T-cell (primary cell): ENCODE results near the gene ALDH18A1. TPM values are rescaled to one million over a fixed set of nuclear protein-coding genes. Genes with fewer than 3 reads are reported as not detected.

ENCODE experiments used
- ATAC-seq, 4 experiments: fragments of 200-7000 bp in 3 of 4; fragments of 150-1000 bp in 1 of 4; cut with Tn5 transposase; replicated peaks in 1 of 4; 1 replicate in 3 of 4; 2 replicates in 1 of 4; pipeline ENCODE4 v1.10.0; 2021; ENCODE audit warnings: moderate library complexity in 3 of 4, mild to moderate bottlenecking in 2 of 4, moderate number of reproducible peaks in 1 of 4
- CTCF ChIA-PET, 2 donors: fragments of 300-600 bp; sonication (Branson Sonifier 250); formaldehyde crosslinking; loops; one replicate each; lab custom pipeline; 2022; ENCODE audit warnings: antibody characterized with exemption in 2 of 2; lab: Charles Lee
- POLR2A ChIA-PET, 2 donors: fragments of 300-600 bp; sonication (Branson Sonifier 250); formaldehyde crosslinking; loops; one replicate each; lab custom pipeline; 2022; ENCODE audit warnings: antibody characterized with exemption in 2 of 2; lab: Charles Lee
- DNase-seq, 35 experiments: peaks; one replicate each; pipeline versions ENCODE4 v3.0.0 to v3.0.0-alpha.2; 2013 to 2023
- H3K27ac ChIP-seq: one replicate; pipeline ENCODE4 v1.5.1; 2013; ENCODE audit warnings: low read length
- H3K27me3 ChIP-seq, 2 experiments: replicated peaks in 1 of 2; 1 replicate in 1 of 2; 2 replicates in 1 of 2; pipeline versions ENCODE4 v1.6.1 to v1.7.0; 2013; ENCODE audit warnings: low read length in 1 of 2, mixed read lengths in 1 of 2; ENCODE audit not compliant: control insufficient read depth in 2 of 2, insufficient read depth in 2 of 2; ENCODE audit errors: extremely low read depth in 1 of 2
- H3K36me3 ChIP-seq, 2 donors: 1 replicate in 1 of 2; 2 replicates in 1 of 2; pipeline versions ENCODE4 v1.6.1 to v1.7.0; 2013; ENCODE audit warnings: low read length in 1 of 2; ENCODE audit not compliant: control insufficient read depth in 2 of 2, insufficient read depth in 1 of 2; ENCODE audit errors: extremely low read depth in 1 of 2
- H3K4me1 ChIP-seq, 2 experiments: 1 replicate in 1 of 2; 2 replicates in 1 of 2; pipeline versions ENCODE4 v1.6.1 to v1.7.0; 2013; ENCODE audit warnings: low read length in 2 of 2, mixed read lengths in 1 of 2; ENCODE audit not compliant: insufficient read depth in 2 of 2, control insufficient read depth in 1 of 2; ENCODE audit errors: extremely low read depth in 1 of 2
- H3K4me3 ChIP-seq, 2 donors: 1 replicate in 1 of 2; 2 replicates in 1 of 2; pipeline versions ENCODE4 v1.5.1 to v1.7.0; 2013; ENCODE audit warnings: mild to moderate bottlenecking in 2 of 2, low read length in 1 of 2, moderate library complexity in 1 of 2; ENCODE audit not compliant: control insufficient read depth in 1 of 2; ENCODE audit errors: extremely low read depth in 1 of 2
- H3K9me3 ChIP-seq: 2 replicates; pipeline ENCODE4 v1.7.0; 2013
- H3K27ac Mint-ChIP-seq, 2 donors: one replicate each; pipeline ENCODE4 v1.8.0; 2020 to 2021; ENCODE audit warnings: mild to moderate bottlenecking in 2 of 2, mixed read lengths in 2 of 2
- H3K27me3 Mint-ChIP-seq, 2 donors: one replicate each; pipeline ENCODE4 v1.8.0; 2021 to 2022; ENCODE audit warnings: mixed read lengths in 2 of 2
- H3K36me3 Mint-ChIP-seq: one replicate; pipeline ENCODE4 v1.8.0; 2021; ENCODE audit warnings: mixed read lengths
- H3K4me1 Mint-ChIP-seq, 3 donors: one replicate each; pipeline ENCODE4 v1.8.0; 2020 to 2022; ENCODE audit warnings: mixed read lengths in 3 of 3, mild to moderate bottlenecking in 1 of 3
- H3K4me3 Mint-ChIP-seq, 3 donors: one replicate each; pipeline ENCODE4 v1.8.0; 2020 to 2022; ENCODE audit warnings: mild to moderate bottlenecking in 3 of 3, mixed read lengths in 3 of 3, moderate library complexity in 3 of 3
- H3K9me3 Mint-ChIP-seq, 3 donors: one replicate each; pipeline ENCODE4 v1.8.0; 2020 to 2022; ENCODE audit warnings: mixed read lengths in 3 of 3
- WGBS: methylation state at CpG from one replicate; pipeline ENCODE4 v1.1.5; 2013; ENCODE audit warnings: missing lambda C conversion rate; ENCODE audit not compliant: insufficient coverage; 5-methylcytosine and 5-hydroxymethylcytosine counted together
- total RNA-seq, 35 experiments: library from RNA in 6 of 35; stranded (reverse) in 6 of 35; fragments of 120-200 nt in 1 of 35; gene quantifications; one replicate each; pipeline versions ENCODE4 v1.2.1 to v1.2.4 and lab custom pipeline; 2013 to 2026

The ALDH18A1 gene
- total RNA-seq, 5 donors from 2014 or later (not counting 1 experiment from before 2014, with no cell fraction given): 24.7 to 32.7 (median 28.4) TPM

DNA sequence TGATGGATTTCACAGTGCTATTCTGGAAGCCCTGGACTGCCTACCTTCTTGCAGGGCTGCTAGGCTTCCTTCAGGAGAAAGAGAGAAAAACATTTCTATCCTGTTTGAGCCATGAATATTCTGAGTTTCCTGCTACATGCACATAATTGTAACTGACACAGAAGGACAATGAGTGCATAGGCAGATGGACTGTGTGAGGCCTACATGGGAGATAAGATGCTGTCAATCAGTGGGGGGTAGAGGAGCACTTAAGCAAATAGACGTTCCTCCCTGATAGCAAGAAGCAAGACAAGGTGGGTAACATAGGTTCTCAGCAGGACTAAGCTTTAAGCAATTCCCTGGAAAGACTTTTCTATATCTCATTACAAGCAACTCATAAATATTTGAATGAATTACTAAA lies 11.6 kb downstream of the ALDH18A1 start:
- Histone ChIP-seq H3K27me3 (no peaks in the 10 kb centered on the region), H3K4me1 (no peaks in the 10 kb centered on the region), H3K4me3 (no peak overlapping the region), H3K36me3 (peaks cover 8 to 53% of the 10 kb centered on the region in 2 donors), H3K9me3 (no peaks in the 10 kb centered on the region), H3K27ac (no peak overlapping the region)
- H3K27ac Mint-ChIP-seq: no peak overlapping the region
- H3K4me3 Mint-ChIP-seq: no peak overlapping the region
- DNase-seq (no peak), ATAC-seq (no peak)
- no peaks in the 10 kb centered on the region for H3K27me3 Mint-ChIP-seq
- H3K36me3 Mint-ChIP-seq: peaks cover 66% of the 10 kb centered on the region
- H3K4me1 Mint-ChIP-seq: peaks cover 0 to 6% (median 0%) of the 10 kb centered on the region in 3 donors
- H3K9me3 Mint-ChIP-seq: no peaks in the 10 kb centered on the region
- CTCF ChIA-PET: interaction anchor here in 1 of 2 donors (0.6 to 0.8 kb wide), 2 partner anchors 55 to 272 kb away, joined by 3 to 4 read pairs; no protein-coding TSS in a partner anchor
- POLR2A ChIA-PET: no interaction called here
- no CpG with 5 or more reads among the region's 1 CpG for WGBS

GRCh38 chr10:95640891-95641315 lies 15.6 kb downstream of the ALDH18A1 start:
- peaks cover 63% of the 10 kb centered on the region for H3K36me3 Mint-ChIP-seq
- H3K27ac Mint-ChIP-seq: no peak overlapping the region
- no peaks in the 10 kb centered on the region for H3K27me3 ChIP-seq
- peaks cover 7 to 58% of the 10 kb centered on the region in 2 donors for H3K36me3 ChIP-seq
- H3K4me1 Mint-ChIP-seq: no peaks in the 10 kb centered on the region
- no peaks in the 10 kb centered on the region for H3K27me3 Mint-ChIP-seq
- WGBS: no CpG with 5 or more reads among the region's 1 CpG
- no peak overlapping the region for H3K27ac ChIP-seq
- no peaks in the 10 kb centered on the region for H3K4me1 ChIP-seq
- H3K4me3 ChIP-seq: no peak overlapping the region
- no peaks in the 10 kb centered on the region for H3K9me3 ChIP-seq
- H3K4me3 Mint-ChIP-seq: no peak overlapping the region
- POLR2A ChIA-PET: interaction anchor here in 1 of 2 donors (0.7 kb wide), 1 partner anchor 312 kb away, joined by 3 read pairs; no protein-coding TSS in a partner anchor
- H3K9me3 Mint-ChIP-seq: no peaks in the 10 kb centered on the region
- CTCF ChIA-PET: no interaction called here
- ATAC-seq (no peak), DNase-seq (no peak)

DNA sequence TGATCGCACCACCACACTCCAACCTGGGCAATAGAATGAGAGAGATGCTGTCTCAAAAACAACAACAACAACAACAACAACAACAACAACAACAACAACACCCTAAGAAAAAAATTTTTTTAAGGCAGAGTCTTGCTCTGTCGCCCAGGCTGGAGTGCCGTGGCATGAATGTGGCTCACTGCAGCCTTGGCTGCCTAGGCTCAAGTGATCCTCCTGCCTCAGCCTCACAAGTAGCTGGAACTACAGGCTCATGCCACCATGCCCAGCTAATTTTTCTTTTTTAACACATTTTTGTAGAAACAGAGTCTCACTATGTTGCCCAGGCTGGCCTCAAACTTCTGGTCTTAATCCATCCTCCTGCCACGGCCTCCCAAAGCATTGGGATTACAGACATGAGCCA lies 18.6 kb downstream of the ALDH18A1 start:
- ChIA-PET CTCF (no interaction called here), POLR2A (no interaction called here)
- Mint-ChIP-seq H3K27ac (no peak overlapping the region), H3K9me3 (no peaks in the 10 kb centered on the region), H3K36me3 (peaks cover 74% of the 10 kb centered on the region), H3K27me3 (no peaks in the 10 kb centered on the region), H3K4me1 (no peaks in the 10 kb centered on the region), H3K4me3 (no peak overlapping the region)
- no peaks in the 10 kb centered on the region for H3K27me3 ChIP-seq
- H3K9me3 ChIP-seq: no peaks in the 10 kb centered on the region
- DNase-seq (no peak), ATAC-seq (no peak)
- 100% methylated on average over 2 of the region's 4 CpGs for WGBS
- H3K27ac ChIP-seq: no peak overlapping the region
- H3K4me3 ChIP-seq: no peak overlapping the region
- H3K36me3 ChIP-seq: peaks cover 5 to 81% of the 10 kb centered on the region in 2 donors
- no peaks in the 10 kb centered on the region for H3K4me1 ChIP-seq

GRCh38 chr10:95637140-95637539 lies 19.4 kb downstream of the ALDH18A1 start:
- no CpG with 5 or more reads among the region's 10 CpGs for WGBS
- Histone ChIP-seq H3K27me3 (no peaks in the 10 kb centered on the region), H3K27ac (no peak overlapping the region), H3K36me3 (peaks cover 5 to 80% of the 10 kb centered on the region in 2 donors), H3K4me1 (no peaks in the 10 kb centered on the region), H3K9me3 (no peaks in the 10 kb centered on the region), H3K4me3 (no peak overlapping the region)
- ChIA-PET POLR2A (no interaction called here), CTCF (no interaction called here)
- ATAC-seq: no peak
- Mint-ChIP-seq H3K27me3 (no peaks in the 10 kb centered on the region), H3K9me3 (no peaks in the 10 kb centered on the region), H3K4me1 (no peaks in the 10 kb centered on the region), H3K27ac (peak overlapping the region in 1 of 2 donors; percentile 8), H3K36me3 (peaks cover 72% of the 10 kb centered on the region), H3K4me3 (no peak overlapping the region)
- DNase-seq: no peak

- ATAC-seq (no peak), DNase-seq (no peak)
- Histone ChIP-seq H3K9me3 (no peaks in the 10 kb centered on the region), H3K4me1 (no peaks in the 10 kb centered on the region), H3K36me3 (peaks cover 7 to 76% of the 10 kb centered on the region in 2 donors), H3K27ac (no peak overlapping the region), H3K27me3 (no peaks in the 10 kb centered on the region), H3K4me3 (no peak overlapping the region)
- Mint-ChIP-seq H3K4me1 (no peaks in the 10 kb centered on the region), H3K9me3 (no peaks in the 10 kb centered on the region), H3K36me3 (peaks cover 73% of the 10 kb centered on the region), H3K27me3 (no peaks in the 10 kb centered on the region), H3K27ac (no peak overlapping the region), H3K4me3 (no peak overlapping the region)
- WGBS: no CpG with 5 or more reads among the region's 2 CpGs
- ChIA-PET POLR2A (no interaction called here), CTCF (interaction anchor here in 1 of 2 donors (1.1 kb wide), 1 partner anchor 207 kb away, joined by 3 read pairs; no protein-coding TSS in a partner anchor)
Measured at GRCh38 chr10:95635319-95635733, 21.2 kb downstream of the ALDH18A1 start.

GRCh38 chr10:95628786-95629185 lies 27.7 kb downstream of the ALDH18A1 start:
- POLR2A ChIA-PET: no interaction called here
- H3K27me3 ChIP-seq: no peaks in the 10 kb centered on the region
- H3K27me3 Mint-ChIP-seq: no peaks in the 10 kb centered on the region
- ATAC-seq (no peak), DNase-seq (no peak)
- no peaks in the 10 kb centered on the region for H3K9me3 Mint-ChIP-seq
- H3K4me1 ChIP-seq: no peaks in the 10 kb centered on the region
- no peaks in the 10 kb centered on the region for H3K9me3 ChIP-seq
- no peak overlapping the region for H3K27ac ChIP-seq
- WGBS: no CpG with 5 or more reads among the region's 1 CpG
- no peaks in the 10 kb centered on the region for H3K4me1 Mint-ChIP-seq
- H3K36me3 ChIP-seq: peaks cover 6 to 76% of the 10 kb centered on the region in 2 donors
- H3K4me3 Mint-ChIP-seq: no peak overlapping the region
- peaks cover 77% of the 10 kb centered on the region for H3K36me3 Mint-ChIP-seq
- CTCF ChIA-PET: interaction anchor here in 1 of 2 donors (0.5 kb wide), 1 partner anchor 11 kb away, joined by 3 read pairs; no protein-coding TSS in a partner anchor
- H3K4me3 ChIP-seq: no peak overlapping the region
- H3K27ac Mint-ChIP-seq: no peak overlapping the region
